Kidney (tissue), 2 donors: ENCODE measurements around the gene GABRA1. TPM values are rescaled to one million over a fixed set of nuclear protein-coding genes. Genes with fewer than 3 reads are reported as not detected.

Experiments used
- polyA plus RNA-seq: library from polyadenylated mRNA; stranded (reverse); fragments of 350-450 nt; fragmentation: Illumina TruSeq; extraction: RNeasy Lipid Tissue Mini Kit (QIAGEN cat#74804); gene quantifications from one replicate; pipeline ENCODE4 v1.2.3, GENCODE V29; 2014; ENCODE audit warnings: low read depth, low replicate concordance; ENCODE audit not compliant: insufficient read depth
- total RNA-seq: library from RNA; stranded (reverse); fragmentation: NEBNext Ultra II Directional; extraction: Animal tissue kit (Norgen Biotek cat#: 25700); gene quantifications from one replicate; pipeline ENCODE4 v1.2.1, GENCODE V29; 2021
- donor health status: DM: yes; HTN: yes; CAD: no.

Gene GABRA1
- total and polyA plus RNA-seq, 2 donors from 2014 or later, result not detected

Other genes with a start within 250 kb of the GABRA1 start
- gene GABRA6, start 162.4 kb upstream of the GABRA1 start, total RNA-seq, result not detected
- not detected for gene GABRA6, start 162.4 kb upstream of the GABRA1 start, polyA plus RNA-seq
- gene GABRG2, start 219.7 kb downstream of the GABRA1 start, total RNA-seq, result not detected
- not detected for gene GABRG2, start 219.7 kb downstream of the GABRA1 start, polyA plus RNA-seq